Adrenal gland (tissue), 12 donors: ENCODE results near the gene DCP2. TPM values are rescaled to one million over a fixed set of nuclear protein-coding genes. Genes with fewer than 3 reads are reported as not detected.

Experiments used
- DNase-seq, 7 donors: peaks; one replicate each; pipeline ENCODE4 v3.0.0-alpha.2; 2019 to 2020
- H3K27ac ChIP-seq, 5 donors: fragments of 200-600 bp; sonication (generic) in 4 of 5; 1 replicate in 3 of 5; 2 replicates in 2 of 5; pipeline versions ENCODE4 v1.5.1 to v1.8.0; 2016 to 2020; ENCODE audit warnings: mild to moderate bottlenecking in 1 of 5
- H3K27me3 ChIP-seq: fragments of 200-600 bp; 2 replicates; pipeline ENCODE4 v1.8.0; 2021
- H3K36me3 ChIP-seq, 2 donors: fragments of 200-600 bp; replicated peaks in 1 of 2; 1 replicate in 1 of 2; 2 replicates in 1 of 2; pipeline versions ENCODE4 v1.5.1 to v1.8.0; 2018 to 2022
- H3K4me1 ChIP-seq, 2 donors: fragments of 200-600 bp; replicated peaks in 1 of 2; 1 replicate in 1 of 2; 2 replicates in 1 of 2; pipeline versions ENCODE4 v1.5.1 to v1.8.0; 2018 to 2021
- H3K4me3 ChIP-seq, 4 donors: fragments of 200-600 bp; sonication (generic) in 3 of 4; one replicate each; pipeline ENCODE4 v1.5.1; 2016 to 2018
- H3K9me3 ChIP-seq, 3 donors: fragments of 200-600 bp; sonication (generic) in 1 of 3; replicated peaks in 1 of 3; 1 replicate in 2 of 3; 2 replicates in 1 of 3; pipeline versions ENCODE4 v1.5.1 to v1.8.0; 2016 to 2021
- CTCF ChIP-seq, 6 experiments: fragments of 450-650 bp in 4 of 6; fragments of 200-600 bp in 2 of 6; sonication (generic) in 1 of 6; IDR thresholded peaks; 1 replicate in 5 of 6; 2 replicates in 1 of 6; pipeline versions ENCODE4 v1.5.1 to v1.8.0; 2016 to 2021; ENCODE audit warnings: antibody characterized with exemption in 6 of 6, mild to moderate bottlenecking in 2 of 6, moderate library complexity in 1 of 6
- POLR2A ChIP-seq, 2 donors: fragments of 450-650 bp; IDR thresholded peaks; one replicate each; pipeline ENCODE4 v1.6.1; 2017; ENCODE audit warnings: antibody characterized with exemption in 2 of 2, mild to moderate bottlenecking in 2 of 2, moderate library complexity in 1 of 2
- WGBS, 4 donors: extraction: QIAGEN DNeasy Blood & Tissue Kit in 2 of 4; methylation state at CpG; one replicate each; pipeline versions ENCODE4 v1.1.5 to v1.1.7; 2013 to 2017; 5-methylcytosine and 5-hydroxymethylcytosine counted together
- intact Hi-C, 2 donors: fragments of 100-400 bp; cut with DNase I; formaldehyde crosslinking; loops; one replicate each; pipeline versions ENCODE4 v1.14.1 to v1.15.0; 2022 to 2023
- polyA plus RNA-seq, 3 donors: library from polyadenylated mRNA; stranded (reverse); fragments of 200-250 nt in 2 of 3; fragments of 350-450 nt in 1 of 3; fragmentation: Illumina TruSeq in 1 of 3; extraction: RNeasy Lipid Tissue Mini Kit (QIAGEN cat#74804) in 1 of 3; gene quantifications; one replicate each; pipeline ENCODE4 v1.2.3, GENCODE V29; 2013 to 2014
- total RNA-seq, 9 donors: library from RNA; depleted of rRNA in 4 of 9; stranded (reverse); fragments of >200 nt in 4 of 9; fragments of 120-200 nt in 1 of 9; fragmentation: NEBNext Ultra II Directional in 1 of 9; extraction: Animal tissue kit (Norgen Biotek cat#: 25700) in 1 of 9; gene quantifications; one replicate each; pipeline versions ENCODE4 v1.1.0 to v1.2.4, GENCODE V29; 2013 to 2023
- donor health status: healthy with polysubstance abuse.
- donor health status: Bipolar disorder and iron deficiency.
- donor health status: DM: yes; HTN: yes; CAD: no.
- donor health status: DM: no; HTN: no; CAD: no.
- donor health status: DM: no; HTN: no; CAD: no.
- donor health status: DM: yes; HTN: yes; CAD: no.

DCP2 gene
- total and polyA plus RNA-seq, 12 donors: 7.0 to 66.4 (median 39.6) TPM

DNA sequence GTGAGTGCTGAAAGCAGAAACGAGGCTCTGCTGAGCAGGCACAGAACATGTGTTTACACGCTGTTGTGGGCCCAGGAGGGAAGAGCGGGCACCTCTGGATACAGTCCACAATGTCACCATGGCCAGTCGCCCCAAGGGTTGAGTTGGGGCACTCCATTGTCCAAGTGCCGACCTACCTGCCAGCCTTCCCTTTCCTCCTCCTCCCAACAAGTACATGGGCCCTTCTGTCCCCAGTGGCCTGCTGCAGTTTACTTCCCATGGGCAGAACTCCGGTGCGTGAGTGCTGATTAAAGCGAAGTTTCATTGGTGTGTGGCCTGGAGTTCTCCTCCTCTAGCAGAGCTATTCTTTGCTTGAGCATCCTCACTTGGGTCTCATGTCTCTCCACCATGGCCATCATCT lies 50.4 kb downstream of the DCP2 start:
- intact Hi-C loops: no loop called here
- Histone ChIP-seq H3K27me3 (no peaks in the 10 kb centered on the region), H3K36me3 (peaks cover 0 to 26% of the 10 kb centered on the region in 2 donors), H3K27ac (no peak overlapping the region), H3K4me1 (no peaks in the 10 kb centered on the region), H3K9me3 (no peaks in the 10 kb centered on the region), H3K4me3 (no peak overlapping the region)
- WGBS, 4 donors: 83 to 92% (median 84%) methylated on average over 7 to 8 of the region's 8 CpGs
- no peak for DNase-seq
- TF ChIP-seq POLR2A (IDR thresholded peaks at IDR 0.05): no peak
- no peak for TF ChIP-seq CTCF (IDR thresholded peaks at IDR 0.05)

DNA sequence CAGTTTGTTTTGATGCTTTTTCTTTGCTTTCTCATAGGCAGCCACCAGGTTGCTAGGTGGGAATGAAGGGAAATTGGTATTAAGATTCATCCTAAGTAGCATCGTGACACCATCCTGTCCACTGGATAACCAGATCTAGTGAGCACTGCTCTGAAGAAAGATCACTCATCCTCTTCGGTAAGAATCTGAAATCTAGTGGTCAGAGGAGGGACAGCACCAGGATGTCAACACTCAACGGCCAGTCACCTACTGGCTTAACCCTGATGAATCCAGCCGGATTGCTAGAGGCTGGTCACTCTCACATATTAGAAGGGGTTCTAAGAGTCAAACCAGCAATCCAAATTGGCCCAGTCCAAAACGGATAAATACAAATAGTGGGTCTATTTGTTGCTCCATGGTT lies 50.8 kb downstream of the DCP2 start:
- Histone ChIP-seq H3K27me3 (no peaks in the 10 kb centered on the region), H3K4me1 (peaks cover 0 to 1% of the 10 kb centered on the region in 2 donors), H3K36me3 (peaks cover 0 to 26% of the 10 kb centered on the region in 2 donors), H3K27ac (no peak overlapping the region), H3K9me3 (no peaks in the 10 kb centered on the region), H3K4me3 (no peak overlapping the region)
- TF ChIP-seq CTCF (IDR thresholded peaks at IDR 0.05) (no peak), POLR2A (IDR thresholded peaks at IDR 0.05) (no peak)
- intact Hi-C loops: no loop called here
- WGBS, 4 donors: 80 to 97% (median 93%) methylated on average over 5 of the region's 5 CpGs
- DNase-seq: no peak

GRCh38 chr5:113029614-113030013 lies 53.0 kb downstream of the DCP2 start:
- Histone ChIP-seq H3K27me3 (no peaks in the 10 kb centered on the region), H3K4me1 (peaks cover 0 to 6% of the 10 kb centered on the region in 2 donors), H3K9me3 (no peaks in the 10 kb centered on the region), H3K27ac (no peak overlapping the region), H3K4me3 (no peak overlapping the region), H3K36me3 (peaks cover 0 to 26% of the 10 kb centered on the region in 2 donors)
- intact Hi-C loops: no loop called here
- no peak for DNase-seq
- TF ChIP-seq POLR2A (IDR thresholded peaks at IDR 0.05) (no peak), CTCF (IDR thresholded peaks at IDR 0.05) (no peak)
- WGBS, 4 donors: 76 to 94% (median 79%) methylated on average over 6 of the region's 6 CpGs

DNA sequence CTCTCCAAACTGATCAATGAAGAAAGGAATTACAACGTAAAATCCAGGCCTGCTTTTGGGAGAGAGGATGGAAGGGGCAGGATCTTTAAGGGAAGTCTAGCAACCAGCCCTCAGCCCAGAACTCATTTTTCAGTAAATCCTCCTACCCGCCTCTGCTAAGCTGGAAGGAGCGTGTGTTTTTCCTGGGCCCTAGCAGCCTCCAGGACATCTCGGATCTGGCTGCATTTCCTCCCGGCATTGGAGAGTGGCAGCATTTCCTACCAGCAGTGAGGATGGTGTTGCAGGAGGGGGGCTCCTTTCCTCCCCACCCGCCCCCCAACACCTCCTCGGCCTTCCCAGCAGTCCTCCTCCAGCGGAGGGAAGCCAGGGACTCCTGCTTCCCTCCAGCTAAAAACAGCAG lies 54.5 kb downstream of the DCP2 start:
- peaks cover 0 to 6% of the 10 kb centered on the region in 2 donors for H3K4me1 ChIP-seq
- intact Hi-C loops: no loop called here
- H3K4me3 ChIP-seq: no peak overlapping the region
- DNase-seq: no peak
- no peaks in the 10 kb centered on the region for H3K27me3 ChIP-seq
- whole genome bisulfite sequencing, 4 donors: 70 to 90% (median 78%) methylated on average over 8 of the region's 8 CpGs
- peaks cover 0 to 26% of the 10 kb centered on the region in 2 donors for H3K36me3 ChIP-seq
- TF ChIP-seq POLR2A (IDR thresholded peaks at IDR 0.05): no peak
- no peak for TF ChIP-seq CTCF (IDR thresholded peaks at IDR 0.05)
- H3K27ac ChIP-seq: no peak overlapping the region
- no peaks in the 10 kb centered on the region for H3K9me3 ChIP-seq
